GM10847 (cell line): ENCODE measurements around the gene PLPP4.

Experiments
- POLR2A ChIP-seq: IDR thresholded peaks from 2 replicates; pipeline ENCODE4 v1.6.1; 2011; ENCODE audit not compliant: insufficient read length; ENCODE audit errors: extremely low read depth

The PLPP4 gene

DNA sequence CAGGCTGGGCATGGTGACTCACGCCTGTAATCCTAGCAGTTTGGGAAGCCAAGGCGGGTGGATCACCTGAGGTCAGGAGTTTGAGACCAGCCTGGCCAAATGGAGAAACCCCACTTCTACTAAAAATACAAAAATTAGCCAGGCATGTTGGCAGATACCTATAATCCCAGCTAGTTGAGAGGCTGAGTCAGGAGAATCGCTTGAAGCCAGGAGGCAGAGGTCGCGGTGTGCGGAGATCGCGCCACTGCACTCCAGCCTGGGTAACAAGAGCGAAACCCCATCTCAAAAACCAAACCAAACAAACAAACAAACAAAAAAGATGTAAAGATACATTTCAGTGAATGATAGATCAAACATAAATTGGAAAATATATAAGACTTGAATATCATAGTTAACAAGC, 105.9 kb downstream of the PLPP4 start:
- TF ChIP-seq POLR2A: no peak

DNA sequence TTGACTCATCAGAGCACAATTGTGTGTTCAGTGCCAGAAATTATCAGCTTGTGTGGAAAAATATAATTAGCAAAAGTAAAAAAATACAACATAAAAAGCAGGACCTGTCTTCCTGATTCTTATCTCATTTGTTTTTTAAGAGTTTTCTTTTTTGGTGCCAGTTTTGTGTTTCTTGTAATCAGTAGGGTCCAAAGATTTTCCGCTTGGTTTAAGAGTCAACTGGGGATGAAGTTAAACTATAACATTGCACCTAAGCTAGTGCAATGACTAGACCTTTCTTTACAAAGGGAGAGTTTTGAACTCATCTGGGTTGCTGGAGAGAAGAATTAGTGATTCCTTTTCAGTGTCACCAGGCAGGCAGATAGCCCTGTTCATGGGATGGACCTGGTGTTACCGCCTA, 113.4 kb downstream of the PLPP4 start:
- no peak for TF ChIP-seq POLR2A

DNA sequence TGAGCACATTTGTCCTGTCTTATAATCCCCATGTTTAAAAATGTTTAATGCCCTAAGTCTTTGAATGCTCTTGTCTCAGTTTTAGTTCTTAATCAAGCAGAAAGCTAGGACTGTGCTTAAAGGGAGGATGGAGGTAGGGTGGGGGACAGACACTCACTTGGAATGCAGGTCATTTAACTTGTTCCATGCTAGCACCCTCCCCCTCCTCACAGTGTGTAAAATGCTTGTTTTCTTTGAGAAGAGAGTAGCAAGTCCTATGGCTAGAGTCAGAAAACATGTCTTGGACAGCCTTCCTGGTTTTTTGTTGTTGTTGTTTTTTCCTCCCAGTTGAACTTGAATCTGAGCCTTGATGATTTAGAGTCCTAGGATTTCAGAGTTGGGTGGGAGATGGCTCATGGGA, 114.2 kb downstream of the PLPP4 start:
- no peak for TF ChIP-seq POLR2A

DNA sequence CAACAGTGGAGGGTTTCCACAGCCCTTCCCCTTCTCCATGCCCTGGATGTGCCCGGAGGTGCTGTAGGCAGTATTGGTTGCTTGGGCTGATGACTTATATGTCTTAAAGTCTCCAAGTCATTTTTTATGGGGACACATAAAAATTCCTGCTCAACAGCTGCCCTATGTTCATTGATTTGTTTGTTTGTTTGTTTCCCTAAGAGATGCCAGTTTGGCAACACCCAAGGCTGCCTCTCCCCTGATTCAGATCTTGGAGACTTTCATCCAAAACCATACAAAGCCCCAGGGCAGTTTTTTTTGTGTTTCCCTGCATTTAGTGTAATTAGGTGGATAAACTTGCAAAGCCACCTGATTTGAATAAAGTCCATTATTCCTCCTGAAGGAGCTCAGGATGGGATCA, 115.3 kb downstream of the PLPP4 start:
- no peak for TF ChIP-seq POLR2A

DNA sequence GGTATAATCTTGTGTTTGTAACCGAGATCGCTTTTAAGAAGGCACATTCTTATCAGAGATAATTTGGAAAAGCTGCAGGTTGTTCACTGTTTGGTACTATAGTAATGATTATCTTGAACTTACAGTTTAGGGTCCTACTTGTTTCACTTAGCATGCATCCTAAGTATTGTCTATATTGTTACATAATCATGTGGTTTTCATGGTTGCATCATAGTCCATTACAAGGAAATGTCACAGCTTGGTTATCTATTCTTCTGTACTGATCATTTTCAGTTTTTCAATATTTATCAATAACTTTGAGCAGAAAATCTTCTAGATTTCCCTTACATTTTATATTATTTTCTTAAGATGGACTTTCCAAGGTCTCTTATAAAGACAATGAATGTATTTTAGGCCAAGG, 116.3 kb downstream of the PLPP4 start:
- no peak for TF ChIP-seq POLR2A

DNA sequence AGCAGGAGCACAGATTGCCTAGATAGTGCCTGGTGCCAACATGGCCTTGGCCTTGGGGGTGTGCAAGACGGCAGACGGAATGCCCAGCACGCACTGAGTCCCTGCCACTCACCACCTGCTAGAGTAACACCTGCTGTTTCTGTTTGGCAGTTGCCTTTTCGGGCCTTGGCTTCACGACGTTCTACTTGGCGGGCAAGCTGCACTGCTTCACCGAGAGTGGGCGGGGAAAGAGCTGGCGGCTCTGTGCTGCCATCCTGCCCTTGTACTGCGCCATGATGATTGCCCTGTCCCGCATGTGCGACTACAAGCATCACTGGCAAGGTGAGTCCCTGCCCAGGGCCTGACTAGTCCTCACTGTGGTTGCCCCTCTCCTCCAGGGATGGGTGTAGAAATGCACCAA, 118.0 kb downstream of the PLPP4 start:
- no peak for TF ChIP-seq POLR2A

DNA sequence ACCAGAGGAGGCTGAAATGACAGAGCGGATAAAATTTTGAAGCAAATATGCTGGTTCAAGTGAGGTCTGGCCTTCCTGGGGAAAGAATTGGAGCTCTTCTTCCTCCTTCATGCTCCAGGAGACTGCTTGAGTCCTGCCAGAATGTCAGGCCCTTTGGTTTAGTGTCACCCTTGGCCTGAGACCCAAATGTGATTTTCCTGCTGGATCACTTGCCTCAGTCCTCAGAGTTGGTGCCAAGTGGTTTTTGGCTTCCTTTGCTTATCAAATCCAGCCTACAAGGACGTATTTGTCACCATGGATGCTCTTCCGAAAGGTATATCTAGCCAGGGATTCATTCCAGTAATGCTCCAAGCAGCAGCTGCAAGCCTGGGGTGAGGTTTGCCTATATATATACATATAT, 118.4 kb downstream of the PLPP4 start:
- TF ChIP-seq POLR2A: no peak

DNA sequence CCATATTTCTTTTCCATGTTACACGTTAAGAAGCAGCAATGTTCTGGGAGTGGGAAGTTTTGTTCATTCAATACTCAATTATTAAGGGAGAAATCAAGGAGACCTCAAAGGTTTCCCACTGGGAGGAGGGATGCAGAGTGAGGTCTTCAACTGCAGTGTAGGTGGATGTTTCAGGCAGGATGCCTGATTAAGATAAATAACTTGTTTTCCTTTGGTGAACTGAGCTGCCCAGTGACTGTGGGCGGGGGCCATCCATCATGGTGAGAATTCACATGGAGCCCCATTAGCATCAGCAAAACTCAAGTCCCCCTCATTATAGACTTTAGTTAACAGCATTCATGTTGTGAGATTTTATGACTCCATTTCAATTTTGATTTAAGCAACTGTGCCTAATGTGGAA, 121.1 kb downstream of the PLPP4 start:
- TF ChIP-seq POLR2A: no peak

DNA sequence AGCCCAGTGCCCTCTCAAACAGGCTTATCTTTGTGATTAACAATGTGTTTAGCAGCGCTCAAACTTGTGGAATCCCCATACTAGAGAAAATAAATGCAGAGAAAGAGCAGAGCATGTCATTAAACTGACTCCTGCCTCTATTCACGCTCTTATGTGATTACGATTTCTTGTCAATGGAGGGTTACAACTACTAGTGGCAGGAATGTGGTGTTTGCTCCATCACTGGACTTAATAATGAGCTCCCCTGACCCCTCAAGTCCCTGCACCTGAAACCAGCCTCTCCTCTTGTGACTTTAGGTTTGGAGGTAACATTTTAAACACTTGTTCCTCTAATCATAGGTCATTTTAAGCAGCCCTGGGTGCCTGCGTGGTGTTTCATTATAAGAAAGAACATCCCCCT, 121.9 kb downstream of the PLPP4 start:
- TF ChIP-seq POLR2A: no peak

DNA sequence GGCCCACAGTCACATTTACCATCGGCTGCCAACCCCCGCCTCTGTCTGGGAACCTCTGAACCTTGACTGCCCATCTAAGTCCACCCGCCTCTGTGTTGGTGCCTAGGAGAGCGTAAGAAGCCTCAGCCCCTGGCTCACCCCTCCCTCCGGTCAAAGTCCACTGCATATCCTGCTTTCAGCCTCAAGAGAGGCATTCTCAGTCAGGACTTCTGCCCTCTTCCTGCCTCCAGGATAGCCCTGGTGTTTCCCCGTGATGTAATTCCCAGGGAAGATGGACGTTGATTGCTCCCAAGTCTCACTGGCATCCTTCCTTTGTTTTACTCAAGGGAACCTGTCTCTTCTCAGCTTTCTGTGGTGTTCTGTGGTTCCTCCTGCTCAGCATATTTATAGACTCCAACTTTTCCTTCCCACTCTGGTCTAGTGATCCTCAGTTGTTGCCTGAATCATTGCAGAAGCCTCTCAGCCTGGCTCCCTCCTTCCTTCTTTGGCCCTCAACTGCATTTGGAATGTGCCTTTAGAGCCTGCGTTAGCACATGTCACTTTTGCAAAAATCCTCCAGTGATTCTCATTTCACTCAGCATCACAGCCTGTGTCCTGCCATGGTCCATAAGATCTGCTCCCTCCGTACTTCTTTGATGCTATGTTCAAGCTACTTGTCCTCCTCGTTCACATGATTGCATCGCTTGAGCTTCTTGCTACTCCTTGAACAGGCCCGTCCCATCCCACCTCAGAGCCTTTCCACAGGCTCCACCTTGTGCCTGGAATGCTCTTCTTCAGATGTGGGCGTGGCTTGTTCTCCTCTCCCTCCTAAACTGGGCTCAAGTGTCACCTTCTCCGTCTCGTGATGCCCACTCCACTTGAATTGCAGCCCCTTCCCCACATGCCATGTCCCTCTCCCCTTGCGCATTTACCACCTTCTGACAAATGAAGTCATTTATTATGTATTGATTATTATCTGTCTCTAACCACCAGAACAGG, 124.2 kb downstream of the PLPP4 start:
- no peak for TF ChIP-seq POLR2A

DNA sequence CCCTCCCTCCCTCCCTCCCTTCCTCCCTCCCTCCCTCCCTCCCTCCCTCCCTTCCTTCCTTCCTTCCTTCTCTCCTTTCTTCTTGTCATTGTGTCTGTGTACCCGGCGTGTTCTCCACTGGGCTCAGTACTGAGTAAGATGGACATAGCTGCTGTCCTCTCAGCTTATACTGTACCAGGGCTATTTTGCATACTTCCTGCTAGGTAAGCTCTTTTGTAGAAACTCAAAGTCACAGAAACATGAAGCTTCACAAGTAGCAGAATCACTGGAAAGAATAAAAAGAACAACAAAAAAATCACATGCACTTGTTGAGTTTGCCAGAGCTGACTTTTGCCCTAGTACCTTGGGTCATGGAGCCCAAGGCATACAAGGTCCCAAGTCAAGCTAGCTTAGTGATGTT, 125.7 kb downstream of the PLPP4 start:
- TF ChIP-seq POLR2A: no peak

DNA sequence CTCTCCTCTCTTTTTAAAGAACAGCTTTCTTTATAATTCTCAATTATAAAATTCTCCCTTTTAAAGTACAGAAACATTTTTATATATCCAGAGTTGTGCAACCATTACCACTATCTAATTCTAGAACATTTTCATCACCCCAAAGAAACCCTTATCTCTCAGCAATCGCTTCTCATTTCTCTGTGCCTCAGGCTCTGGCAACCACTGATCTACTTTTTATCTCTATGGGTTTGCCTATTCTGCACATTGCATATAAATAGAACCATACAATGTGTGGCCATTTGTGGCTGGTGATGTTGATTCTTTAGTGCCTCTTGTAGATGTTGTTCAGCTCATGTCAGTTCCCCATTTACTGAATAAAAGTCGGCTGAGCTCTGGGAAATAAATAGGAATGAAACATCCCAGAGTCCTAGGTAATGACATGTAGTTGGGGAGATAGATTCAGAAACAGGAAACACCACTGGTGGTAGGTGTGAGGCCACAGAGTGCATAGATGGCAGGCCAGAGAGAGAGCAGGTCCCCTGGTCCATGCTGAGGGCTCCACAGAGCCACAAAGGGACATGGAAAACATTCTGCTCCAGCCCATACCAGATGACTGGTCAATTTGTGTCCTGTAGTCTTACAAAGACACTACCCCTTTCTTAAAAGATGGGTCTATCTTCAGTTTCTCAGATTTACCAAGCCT, 126.5 kb downstream of the PLPP4 start:
- TF ChIP-seq POLR2A: no peak

DNA sequence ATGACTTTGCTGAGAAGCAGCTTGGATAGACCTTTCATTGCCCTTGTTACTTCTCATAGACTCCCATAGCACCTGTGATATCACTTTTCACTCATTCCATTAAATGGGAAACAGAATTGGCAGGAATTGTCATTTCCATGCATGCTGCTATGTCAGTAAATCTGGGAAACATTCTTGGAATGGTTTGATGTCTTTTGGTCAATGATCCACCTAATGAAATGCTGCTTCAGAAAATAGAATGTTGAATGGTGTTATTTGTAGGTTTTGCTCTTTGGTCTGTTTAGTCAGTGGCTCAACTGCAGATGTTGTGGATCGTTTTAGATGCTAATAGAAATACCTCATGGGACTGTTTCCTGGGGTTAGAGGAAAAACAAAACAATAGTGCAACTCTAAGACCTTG, 127.8 kb downstream of the PLPP4 start:
- no peak for TF ChIP-seq POLR2A

DNA sequence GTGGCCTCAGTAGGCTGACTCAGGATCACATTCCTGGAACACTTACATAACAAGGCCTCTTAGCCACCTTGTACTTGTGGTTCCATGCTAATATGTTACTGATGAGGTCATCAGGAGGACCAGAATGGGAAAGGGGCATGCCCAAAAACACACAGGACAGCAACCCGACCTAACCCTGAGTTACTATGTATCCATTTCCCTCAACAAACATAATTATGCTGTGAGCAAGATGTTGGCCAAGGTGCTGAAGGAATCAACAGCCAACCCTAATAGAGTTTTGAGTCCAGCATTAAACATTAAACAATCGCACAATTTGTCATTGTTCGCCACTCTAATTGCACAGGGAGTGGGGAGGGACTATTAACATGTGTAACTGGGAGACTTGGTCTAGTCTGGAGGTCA, 129.4 kb downstream of the PLPP4 start:
- TF ChIP-seq POLR2A: no peak

DNA sequence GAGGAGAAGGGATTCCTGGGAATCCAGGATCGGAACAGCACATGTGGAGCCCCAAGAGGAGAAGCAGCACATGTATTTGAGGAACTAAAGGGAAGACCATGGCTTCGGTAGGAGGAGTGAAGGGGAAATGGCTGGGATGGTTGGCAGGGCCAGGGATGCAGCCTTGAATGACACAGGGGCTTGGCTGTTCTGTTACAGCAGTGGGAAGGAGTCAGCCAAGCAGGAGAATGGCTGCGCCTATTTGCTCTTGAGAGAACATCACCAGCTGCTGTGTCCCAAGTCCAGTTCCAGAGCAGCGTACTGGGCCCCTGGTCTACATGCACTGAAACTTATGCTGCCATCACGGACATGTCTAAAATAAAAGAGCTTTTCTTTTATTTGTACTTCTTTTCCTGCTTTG, 130.0 kb downstream of the PLPP4 start:
- TF ChIP-seq POLR2A: no peak

DNA sequence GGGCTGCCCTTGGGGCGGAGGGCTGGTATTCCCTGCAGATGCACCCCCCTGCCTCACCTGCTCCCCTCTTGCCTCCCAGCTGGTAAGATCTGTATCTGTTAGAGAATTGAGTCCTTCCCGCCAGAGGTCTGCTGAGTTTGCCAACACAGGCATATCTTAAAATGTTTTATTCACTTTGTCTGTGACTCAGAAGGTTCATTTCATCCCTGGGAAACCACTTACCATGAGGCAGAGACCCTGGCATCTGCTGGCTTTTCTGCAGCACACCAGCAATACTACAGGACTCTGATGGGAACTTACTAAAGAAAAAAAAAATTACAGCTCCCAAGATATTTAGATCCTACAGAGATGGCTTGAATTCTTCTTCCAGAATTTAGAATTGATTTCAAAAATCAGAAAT, 131.3 kb downstream of the PLPP4 start:
- TF ChIP-seq POLR2A: no peak
